GM18502 (cell line): ENCODE data around the gene XIRP2.
"Not testable (repeated sequence)": the region's sequence is repeated elsewhere in the genome, so short reads cannot be mapped to it uniquely, and the experiment has no call there.

Source experiments
- ATAC-seq: cut with Tn5 transposase; IDR thresholded peaks from one replicate; pipeline ENCODE4 v1.9.1; 2021; ENCODE audit warnings: mild to moderate bottlenecking; ENCODE audit not compliant: unreplicated experiment, poor library complexity

XIRP2 gene

GRCh38 chr2:167187978-167188967, 300.0 kb downstream of the XIRP2 start:
- no peak for ATAC-seq

GRCh38 chr2:167190053-167190452, 301.8 kb downstream of the XIRP2 start:
- ATAC-seq = no peak

GRCh38 chr2:167191588-167191987, 303.3 kb downstream of the XIRP2 start:
- no peak for ATAC-seq

- ATAC-seq = no peak
These were observed 304.6 kb downstream of the XIRP2 start for GRCh38 chr2:167192833-167193232.

- no peak for ATAC-seq
These were observed 308.4 kb downstream of the XIRP2 start for GRCh38 chr2:167196461-167197252.

GRCh38 chr2:167198009-167198408, 309.7 kb downstream of the XIRP2 start:
- no peak for ATAC-seq

- no peak for ATAC-seq
These were observed 310.3 kb downstream of the XIRP2 start for GRCh38 chr2:167198576-167198975.

- ATAC-seq = no peak
These were observed 311.7 kb downstream of the XIRP2 start for GRCh38 chr2:167200019-167200418.

GRCh38 chr2:167209784-167210183, 321.5 kb downstream of the XIRP2 start:
- no peak for ATAC-seq

- ATAC-seq = peak; percentile 81
These were observed 323.9 kb downstream of the XIRP2 start for GRCh38 chr2:167212014-167212648.

GRCh38 chr2:167215595-167215994, 327.3 kb downstream of the XIRP2 start:
- no peak for ATAC-seq

- no peak for ATAC-seq
These were observed 349.2 kb downstream of the XIRP2 start for GRCh38 chr2:167237478-167237877.

- no peak for ATAC-seq
These were observed 352.4 kb downstream of the XIRP2 start for GRCh38 chr2:167240671-167241070.

- no peak for ATAC-seq
These were observed 360.9 kb downstream of the XIRP2 start for GRCh38 chr2:167249197-167249596.

- no peak for ATAC-seq
These were observed 364.7 kb downstream of the XIRP2 start for GRCh38 chr2:167253025-167253424.

GRCh38 chr2:167254721-167255120, 366.4 kb downstream of the XIRP2 start:
- ATAC-seq = no peak

- ATAC-seq = no peak
These were observed 370.4 kb downstream of the XIRP2 start for GRCh38 chr2:167258712-167259111.

- no peak for ATAC-seq
These were observed 376.1 kb downstream of the XIRP2 start for GRCh38 chr2:167264380-167264779.

GRCh38 chr2:167265004-167265403, 376.7 kb downstream of the XIRP2 start:
- ATAC-seq = no peak

- ATAC-seq = no peak
These were observed 377.4 kb downstream of the XIRP2 start for GRCh38 chr2:167265722-167266121.

GRCh38 chr2:167268245-167268644, 380.0 kb downstream of the XIRP2 start:
- ATAC-seq = not testable (repeated sequence)
